K562 (cell line): ENCODE data around the gene ITPA. TPM values are rescaled to one million over a fixed set of nuclear protein-coding genes. Genes with fewer than 3 reads are reported as not detected.
A peak's percentile ranks its signal among the peaks of the same experiment; 100 is the strongest.

Experiments
- ARID4B ChIP-seq: sonication (generic); formaldehyde crosslinking; IDR thresholded peaks from 2 replicates; pipeline ENCODE4 v1.8.0; 2022; ENCODE audit warnings: mild to moderate bottlenecking, missing genetic modification reagents
- BCL6 ChIP-seq: fragments of 250-450 bp; sonication (Bioruptor Pico); IDR thresholded peaks from 2 replicates; pipeline ENCODE4 v1.4.0; 2020
- EHMT2 ChIP-seq: fragments of 450-650 bp; IDR thresholded peaks from 2 replicates; pipeline ENCODE4 v1.6.1; 2018; ENCODE audit warnings: antibody characterized with exemption
- FOXK2 ChIP-seq, 2 experiments: fragments of 450-650 bp; IDR thresholded peaks in 1 of 2; conservative IDR thresholded peaks in 1 of 2; 2 replicates each; pipeline ENCODE4 v1.6.1; 2016; ENCODE audit warnings: low read depth in 2 of 2, mild to moderate bottlenecking in 1 of 2
- GMEB1 ChIP-seq: fragments of 250-450 bp; sonication (Bioruptor Pico); IDR thresholded peaks from 2 replicates; pipeline ENCODE4 v1.4.0; 2020; ENCODE audit warnings: mild to moderate bottlenecking
- ID3 ChIP-seq, 2 experiments: fragments of 250-450 bp in 1 of 2; fragments of 450-650 bp in 1 of 2; sonication (Bioruptor Pico) in 1 of 2; IDR thresholded peaks; 2 replicates each; pipeline versions ENCODE4 v1.6.1 to v1.8.0; 2016 to 2021; ENCODE audit warnings: mild to moderate bottlenecking in 2 of 2, moderate library complexity in 2 of 2, missing compliant biosample characterization in 1 of 2, missing genetic modification characterization in 1 of 2
- MAFG ChIP-seq: fragments of 450-650 bp; conservative IDR thresholded peaks from 2 replicates; pipeline ENCODE4 v1.6.1; 2016; ENCODE audit warnings: missing genetic modification characterization, missing compliant biosample characterization
- SRSF9 ChIP-seq: fragments of 200-400 bp; formaldehyde crosslinking; IDR thresholded peaks from 2 replicates; pipeline ENCODE4 v1.6.1; 2017; ENCODE audit warnings: low read depth, low read length, borderline replicate concordance
- TCF15 ChIP-seq: fragments of 250-450 bp; sonication (Bioruptor Pico); IDR thresholded peaks from 2 replicates; pipeline ENCODE4 v1.8.0; 2022; ENCODE audit warnings: moderate library complexity, mild to moderate bottlenecking, inconsistent platforms
- TCF7L2 ChIP-seq: fragments of 150-350 bp; IDR thresholded peaks from 2 replicates; pipeline ENCODE4 v1.6.1; 2016; ENCODE audit warnings: low read depth, mild to moderate bottlenecking, low read length, moderate library complexity
- TFAP4 ChIP-seq: sonication (generic); formaldehyde crosslinking; IDR thresholded peaks from 2 replicates; pipeline ENCODE4 v1.8.0; 2022; ENCODE audit warnings: missing genetic modification reagents, mild to moderate bottlenecking, moderate library complexity, borderline replicate concordance
- YY1 ChIP-seq, 3 experiments: IDR thresholded peaks; 2 replicates each; pipeline ENCODE4 v1.6.1; 2011; ENCODE audit warnings: low read length in 2 of 3, mild to moderate bottlenecking in 2 of 3, moderate library complexity in 2 of 3, borderline replicate concordance in 1 of 3, control low read depth in 1 of 3, low read depth in 1 of 3; ENCODE audit not compliant: insufficient read depth in 3 of 3, insufficient replicate concordance in 2 of 3, control insufficient read depth in 1 of 3, insufficient read length in 1 of 3; ENCODE audit errors: extremely low read depth in 1 of 3
- ZNF449 ChIP-seq: fragments of 250-450 bp; sonication (Bioruptor Pico); IDR thresholded peaks from 2 replicates; pipeline ENCODE4 v1.8.0; 2022; ENCODE audit warnings: moderate library complexity, mild to moderate bottlenecking, inconsistent platforms
- ZNF511 ChIP-seq: sonication (generic); formaldehyde crosslinking; IDR thresholded peaks from 2 replicates; pipeline ENCODE4 v1.8.0; 2022; ENCODE audit warnings: mild to moderate bottlenecking, missing genetic modification reagents
- polyA plus RNA-seq, 8 experiments: library from polyadenylated mRNA; depleted of rRNA in 4 of 8; stranded (reverse) in 5 of 8; unstranded in 3 of 8; fragments of >200 nt; fragmentation: Nextera tagmentation in 2 of 8; fragmentation: Illumina TruSeq in 1 of 8; extraction: Ambion mirVana in 2 of 8; extraction: Trizol in 1 of 8; gene quantifications; 2 replicates each; pipeline versions ENCODE4 v1.2.1 to v1.2.3, GENCODE V29; 2011 to 2014; ENCODE audit warnings: inconsistent platforms in 1 of 8, missing spikeins in 1 of 8
- total RNA-seq, 7 experiments: library from RNA; depleted of rRNA in 6 of 7; stranded (reverse); fragments of >200 nt in 6 of 7; fragmentation: Illumina TruSeq in 2 of 7; extraction: Trizol in 2 of 7; gene quantifications; 2 replicates each; pipeline versions ENCODE4 v1.2.1 to v1.2.3, GENCODE V29; 2011 to 2021; ENCODE audit warnings: low replicate concordance in 1 of 7

ITPA gene
- total and polyA plus RNA-seq, 9 of the 15 experiments (the other 6 are each of a cell fraction or from before 2014, with no cell fraction given), result 5.0 to 79.7 (median 36.7) TPM

- TF ChIP-seq MAFG (no peak), TFAP4 (CRISPR knock-in tag) (peak; percentile 97), GMEB1 (CRISPR knock-in tag) (no peak), BCL6 (CRISPR knock-in tag) (no peak), ZNF449 (CRISPR knock-in tag) (no peak), TCF15 (CRISPR knock-in tag) (no peak), FOXK2 (conservative IDR thresholded peaks at IDR 0.05 in 1 of 2, IDR thresholded peaks at IDR 0.05 in 1 of 2; ENCODE audit: low read depth in 2 of 2) (peak; percentile 18 to 61; a peak in 2 of 4 replicates), ARID4B (CRISPR knock-in tag) (peak; percentile 32; the same call in 1 of the 2 replicates), ID3 (CRISPR knock-in tag; IDR thresholded peaks at IDR 0.05) (no peak), ID3 (tag; IDR thresholded peaks at IDR 0.05) (no peak), SRSF9 (no peak), TCF7L2 (no peak), ZNF511 (CRISPR knock-in tag) (no peak; the same call in 1 of the 2 replicates), EHMT2 (peak; percentile 63; the same call in 1 of the 2 replicates), YY1 (IDR thresholded peaks at IDR 0.05; ENCODE audit: borderline replicate concordance in 1 of 3, control insufficient read depth in 1 of 3, extremely low read depth in 1 of 3, insufficient read depth in 3 of 3, insufficient read length in 1 of 3, insufficient replicate concordance in 2 of 3, low read depth in 1 of 3, low read length in 2 of 3) (peak in 2 of 3 experiments; percentile 60 to 65)
These were observed at the start of gene ITPA (continued) for GRCh38 chr20:3209257-3209945.
